BLaER1 (cell line): Measurements from ENCODE around the gene SUN1.

ENCODE experiments used
- H3K27ac ChIP-seq: shearing (Covaris generic); formaldehyde crosslinking; 2 replicates; pipeline ENCODE4 v1.8.1; 2022
- H3K27me3 ChIP-seq: shearing (Covaris generic); formaldehyde crosslinking; 2 replicates; pipeline ENCODE4 v1.8.1; 2022
- H3K36me3 ChIP-seq: shearing (Covaris generic); formaldehyde crosslinking; 2 replicates; pipeline ENCODE4 v1.8.1; 2022
- H3K4me1 ChIP-seq: shearing (Covaris generic); formaldehyde crosslinking; 2 replicates; pipeline ENCODE4 v1.8.1; 2022
- H3K4me2 ChIP-seq: shearing (Covaris generic); formaldehyde crosslinking; 2 replicates; pipeline ENCODE4 v1.8.1; 2022
- H3K4me3 ChIP-seq: shearing (Covaris generic); formaldehyde crosslinking; 2 replicates; pipeline ENCODE4 v1.8.1; 2022
- H3K9ac ChIP-seq: shearing (Covaris generic); formaldehyde crosslinking; 2 replicates; pipeline ENCODE4 v1.8.1; 2022
- H3K9me3 ChIP-seq: shearing (Covaris generic); formaldehyde crosslinking; 2 replicates; pipeline ENCODE4 v1.8.1; 2022
- H4K20me1 ChIP-seq: shearing (Covaris generic); formaldehyde crosslinking; 2 replicates; pipeline ENCODE4 v1.8.1; 2022
- Cebpa-rat ChIP-seq: shearing (Covaris generic); IDR thresholded peaks from 2 replicates; pipeline ENCODE4 v1.8.1; 2022

Gene SUN1

GRCh38 chr7:916291-916941 lies 84.1 kb downstream of the SUN1 start:
- Histone ChIP-seq H3K4me1 (peaks cover 72% of the 10 kb centered on the region), H4K20me1 (no peaks in the 10 kb centered on the region), H3K27me3 (no peaks in the 10 kb centered on the region), H3K36me3 (peaks cover 29% of the 10 kb centered on the region), H3K9ac (no peak overlapping the region), H3K4me2 (no peak overlapping the region), H3K4me3 (no peak overlapping the region), H3K27ac (no peak overlapping the region), H3K9me3 (no peaks in the 10 kb centered on the region)
- no peak for TF ChIP-seq Cebpa-rat

GRCh38 chr7:917255-918117 lies 85.2 kb downstream of the SUN1 start:
- no peak for TF ChIP-seq Cebpa-rat

GRCh38 chr7:918118-918425 lies 85.8 kb downstream of the SUN1 start:
- no peaks in the 10 kb centered on the region for H3K9me3 ChIP-seq
- H3K27ac ChIP-seq: no peak overlapping the region
- H3K9ac ChIP-seq: no peak overlapping the region
- no peak for TF ChIP-seq Cebpa-rat
- H3K36me3 ChIP-seq: peaks cover 29% of the 10 kb centered on the region
- no peak overlapping the region for H3K4me3 ChIP-seq
- H3K4me2 ChIP-seq: no peak overlapping the region
- no peaks in the 10 kb centered on the region for H3K27me3 ChIP-seq
- H3K4me1 ChIP-seq: peaks cover 74% of the 10 kb centered on the region
- no peaks in the 10 kb centered on the region for H4K20me1 ChIP-seq

More at GRCh38 chr7:917255-918117, 85.2 kb downstream of the SUN1 start:
- Histone ChIP-seq H3K4me3 (no peak overlapping the region), H3K4me2 (no peak overlapping the region), H3K4me1 (peaks cover 74% of the 10 kb centered on the region), H4K20me1 (no peaks in the 10 kb centered on the region), H3K36me3 (peaks cover 29% of the 10 kb centered on the region), H3K9ac (no peak overlapping the region), H3K27me3 (no peaks in the 10 kb centered on the region), H3K27ac (no peak overlapping the region), H3K9me3 (no peaks in the 10 kb centered on the region)

- Histone ChIP-seq H3K36me3 (peaks cover 29% of the 10 kb centered on the region), H3K4me1 (peaks cover 76% of the 10 kb centered on the region), H3K27me3 (no peaks in the 10 kb centered on the region), H4K20me1 (no peaks in the 10 kb centered on the region), H3K9me3 (no peaks in the 10 kb centered on the region), H3K27ac (peak overlapping the region; percentile 26; the same call in 1 of the 2 replicates), H3K4me2 (no peak overlapping the region), H3K4me3 (no peak overlapping the region), H3K9ac (no peak overlapping the region)
- TF ChIP-seq Cebpa-rat: no peak
Measured at GRCh38 chr7:918441-919113, 86.3 kb downstream of the SUN1 start.

GRCh38 chr7:919114-919442 lies 86.8 kb downstream of the SUN1 start:
- Histone ChIP-seq H3K27me3 (no peaks in the 10 kb centered on the region), H3K9ac (no peak overlapping the region), H3K4me3 (no peak overlapping the region), H3K27ac (peak overlapping the region; percentile 26; the same call in 1 of the 2 replicates), H3K36me3 (peaks cover 25% of the 10 kb centered on the region), H3K9me3 (no peaks in the 10 kb centered on the region), H4K20me1 (no peaks in the 10 kb centered on the region), H3K4me2 (no peak overlapping the region), H3K4me1 (peaks cover 75% of the 10 kb centered on the region)
- no peak for TF ChIP-seq Cebpa-rat

GRCh38 chr7:919924-920341 lies 87.7 kb downstream of the SUN1 start:
- Histone ChIP-seq H4K20me1 (no peaks in the 10 kb centered on the region), H3K9ac (no peak overlapping the region), H3K36me3 (peaks cover 17% of the 10 kb centered on the region), H3K4me2 (peak overlapping the region; percentile 100; the same call in 1 of the 2 replicates), H3K27ac (no peak overlapping the region), H3K9me3 (no peaks in the 10 kb centered on the region), H3K4me1 (peaks cover 77% of the 10 kb centered on the region), H3K4me3 (no peak overlapping the region), H3K27me3 (no peaks in the 10 kb centered on the region)
- TF ChIP-seq Cebpa-rat: no peak

GRCh38 chr7:920351-921070 lies 88.2 kb downstream of the SUN1 start:
- H4K20me1 ChIP-seq: no peaks in the 10 kb centered on the region
- peaks cover 77% of the 10 kb centered on the region for H3K4me1 ChIP-seq
- peak overlapping the region; percentile 24; the same call in 1 of the 2 replicates for H3K9ac ChIP-seq
- peak overlapping the region; percentile 100 for H3K4me2 ChIP-seq
- no peak overlapping the region for H3K4me3 ChIP-seq
- TF ChIP-seq Cebpa-rat: no peak
- H3K9me3 ChIP-seq: no peaks in the 10 kb centered on the region
- H3K27ac ChIP-seq: peak overlapping the region; percentile 78; the same call in 1 of the 2 replicates
- H3K27me3 ChIP-seq: no peaks in the 10 kb centered on the region
- H3K36me3 ChIP-seq: peaks cover 11% of the 10 kb centered on the region

- no peaks in the 10 kb centered on the region for H3K27me3 ChIP-seq
- H3K4me3 ChIP-seq: no peak overlapping the region
- H3K4me2 ChIP-seq: peak overlapping the region; percentile 100
- peak overlapping the region; percentile 78; the same call in 1 of the 2 replicates for H3K27ac ChIP-seq
- no peaks in the 10 kb centered on the region for H4K20me1 ChIP-seq
- H3K9me3 ChIP-seq: no peaks in the 10 kb centered on the region
- peaks cover 11% of the 10 kb centered on the region for H3K36me3 ChIP-seq
- TF ChIP-seq Cebpa-rat: no peak
- H3K4me1 ChIP-seq: peaks cover 77% of the 10 kb centered on the region
- H3K9ac ChIP-seq: no peak overlapping the region
Measured at GRCh38 chr7:921071-921461, 88.8 kb downstream of the SUN1 start.

- peak overlapping the region; percentile 31; the same call in 1 of the 2 replicates for H3K4me3 ChIP-seq
- TF ChIP-seq Cebpa-rat: no peak
- H3K27me3 ChIP-seq: no peaks in the 10 kb centered on the region
- H4K20me1 ChIP-seq: no peaks in the 10 kb centered on the region
- H3K4me1 ChIP-seq: peaks cover 78% of the 10 kb centered on the region
- H3K9ac ChIP-seq: peak overlapping the region; percentile 54
- H3K36me3 ChIP-seq: peaks cover 11% of the 10 kb centered on the region
- H3K4me2 ChIP-seq: peak overlapping the region; percentile 100
- H3K9me3 ChIP-seq: no peaks in the 10 kb centered on the region
- H3K27ac ChIP-seq: peak overlapping the region; percentile 78
Measured at GRCh38 chr7:921581-922333, 89.5 kb downstream of the SUN1 start.
